Measurements from ENCODE around the gene MAP4K3.
"Not testable (repeated sequence)": the region's sequence is repeated elsewhere in the genome, so short reads cannot be mapped to it uniquely, and the experiment has no call there.

Gene MAP4K3

DNA sequence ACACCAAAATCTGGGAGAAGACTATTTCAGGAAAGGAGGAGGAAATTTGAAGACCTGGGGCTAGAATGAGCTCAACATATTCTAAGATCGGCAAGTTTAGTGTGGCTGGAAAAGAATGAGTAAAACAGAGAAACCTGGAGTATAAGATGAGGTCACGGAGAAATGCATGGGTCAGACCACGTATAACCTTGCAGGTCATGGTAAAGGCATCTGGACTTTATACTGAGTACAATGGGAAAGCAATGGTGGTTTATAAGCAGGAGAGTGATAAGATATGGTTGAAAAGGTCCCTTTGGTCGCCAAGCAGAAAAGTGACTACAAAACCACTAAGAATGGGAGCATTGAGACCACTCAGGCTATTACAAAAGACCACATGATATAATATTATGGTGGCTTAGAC, 102.1 kb downstream of the MAP4K3 start:
- Histone ChIP-seq H3K27ac (ENCODE audit: low read depth, low read length, severe bottlenecking) (no peak overlapping the region), H3K36me3 (ENCODE audit: control insufficient read depth, insufficient read depth, low read length) (peaks cover 28% of the 10 kb centered on the region), H3K4me1 (ENCODE audit: control insufficient read depth, insufficient read depth, low read length, poor library complexity, severe bottlenecking) (no peaks in the 10 kb centered on the region), H3K9me3 (ENCODE audit: control insufficient read depth, low read length) (no peaks in the 10 kb centered on the region), H3K4me3 (ENCODE audit: extremely low read depth, insufficient read depth, low read length, poor library complexity, severe bottlenecking) (no peak overlapping the region)
- WGBS, 2 experiments (ENCODE audit: insufficient coverage in 2 of 2), result 100% methylated on average over 3 of the region's 4 CpGs

GRCh38 chr2:39334529-39334928, 102.6 kb downstream of the MAP4K3 start:
- Histone ChIP-seq H3K4me3 (ENCODE audit: extremely low read depth, insufficient read depth, low read length, poor library complexity, severe bottlenecking) (no peak overlapping the region), H3K36me3 (ENCODE audit: control insufficient read depth, insufficient read depth, low read length) (peaks cover 32% of the 10 kb centered on the region)

DNA sequence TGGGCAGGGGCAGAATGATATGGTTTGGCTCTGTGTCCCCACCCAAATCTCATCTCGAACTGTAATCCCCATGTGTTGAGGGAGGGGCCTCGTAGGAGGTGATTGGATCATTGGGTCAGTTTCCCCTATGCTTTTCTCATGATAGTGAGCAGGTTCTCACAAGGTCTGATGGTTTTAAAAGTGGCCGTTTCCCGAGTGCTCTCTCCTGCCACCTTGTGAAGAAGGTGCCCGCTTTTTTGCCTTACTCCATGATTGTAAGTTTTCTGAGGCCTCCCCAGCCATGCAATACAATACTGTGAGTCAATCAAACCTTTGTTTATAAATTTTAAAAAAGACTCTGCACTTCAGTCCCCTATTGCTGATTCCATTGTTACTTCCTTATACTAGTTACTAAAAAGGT, 110.4 kb downstream of the MAP4K3 start:
- H3K4me1 ChIP-seq (ENCODE audit: control insufficient read depth, insufficient read depth, low read length, poor library complexity, severe bottlenecking), result no peaks in the 10 kb centered on the region
- peaks cover 64% of the 10 kb centered on the region for H3K36me3 ChIP-seq (ENCODE audit: control insufficient read depth, insufficient read depth, low read length)
- whole genome bisulfite sequencing, 2 experiments (ENCODE audit: insufficient coverage in 2 of 2), result 90 to 94% methylated on average over 2 of the region's 5 CpGs
- H3K9me3 ChIP-seq (ENCODE audit: control insufficient read depth, low read length), result no peaks in the 10 kb centered on the region
- no peak overlapping the region for H3K27ac ChIP-seq (ENCODE audit: low read depth, low read length, severe bottlenecking)
- no peak overlapping the region for H3K4me3 ChIP-seq (ENCODE audit: extremely low read depth, insufficient read depth, low read length, poor library complexity, severe bottlenecking)

More at GRCh38 chr2:39334529-39334928, 102.6 kb downstream of the MAP4K3 start:
- Histone ChIP-seq H3K9me3 (ENCODE audit: control insufficient read depth, low read length) (no peaks in the 10 kb centered on the region), H3K27ac (ENCODE audit: low read depth, low read length, severe bottlenecking) (no peak overlapping the region), H3K4me1 (ENCODE audit: control insufficient read depth, insufficient read depth, low read length, poor library complexity, severe bottlenecking) (no peaks in the 10 kb centered on the region)

DNA sequence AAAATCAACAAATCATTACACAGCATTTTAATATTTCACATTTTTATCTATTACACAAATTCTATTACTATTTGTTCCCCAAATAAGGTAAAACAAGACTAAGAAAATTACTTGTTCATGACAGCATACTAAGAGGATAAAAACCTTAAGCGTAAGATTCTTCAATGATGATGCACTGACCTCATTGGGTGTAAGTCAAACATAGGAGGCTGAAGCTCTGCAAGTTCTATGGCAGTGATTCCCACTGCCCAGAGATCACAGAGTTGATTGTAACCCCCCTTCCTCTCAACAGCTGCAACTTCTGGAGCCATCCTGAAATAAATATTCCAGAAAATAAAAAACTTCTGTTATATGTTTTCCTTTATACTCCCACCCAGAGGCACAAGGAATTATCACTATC, 111.1 kb downstream of the MAP4K3 start:
- no peaks in the 10 kb centered on the region for H3K4me1 ChIP-seq (ENCODE audit: control insufficient read depth, insufficient read depth, low read length, poor library complexity, severe bottlenecking)
- no peak overlapping the region for H3K4me3 ChIP-seq (ENCODE audit: extremely low read depth, insufficient read depth, low read length, poor library complexity, severe bottlenecking)
- no peaks in the 10 kb centered on the region for H3K9me3 ChIP-seq (ENCODE audit: control insufficient read depth, low read length)
- 88 to 100% methylated on average over 1 of the region's 1 CpG for WGBS, 2 experiments (ENCODE audit: insufficient coverage in 2 of 2)
- peaks cover 57% of the 10 kb centered on the region for H3K36me3 ChIP-seq (ENCODE audit: control insufficient read depth, insufficient read depth, low read length)
- H3K27ac ChIP-seq (ENCODE audit: low read depth, low read length, severe bottlenecking), result no peak overlapping the region

DNA sequence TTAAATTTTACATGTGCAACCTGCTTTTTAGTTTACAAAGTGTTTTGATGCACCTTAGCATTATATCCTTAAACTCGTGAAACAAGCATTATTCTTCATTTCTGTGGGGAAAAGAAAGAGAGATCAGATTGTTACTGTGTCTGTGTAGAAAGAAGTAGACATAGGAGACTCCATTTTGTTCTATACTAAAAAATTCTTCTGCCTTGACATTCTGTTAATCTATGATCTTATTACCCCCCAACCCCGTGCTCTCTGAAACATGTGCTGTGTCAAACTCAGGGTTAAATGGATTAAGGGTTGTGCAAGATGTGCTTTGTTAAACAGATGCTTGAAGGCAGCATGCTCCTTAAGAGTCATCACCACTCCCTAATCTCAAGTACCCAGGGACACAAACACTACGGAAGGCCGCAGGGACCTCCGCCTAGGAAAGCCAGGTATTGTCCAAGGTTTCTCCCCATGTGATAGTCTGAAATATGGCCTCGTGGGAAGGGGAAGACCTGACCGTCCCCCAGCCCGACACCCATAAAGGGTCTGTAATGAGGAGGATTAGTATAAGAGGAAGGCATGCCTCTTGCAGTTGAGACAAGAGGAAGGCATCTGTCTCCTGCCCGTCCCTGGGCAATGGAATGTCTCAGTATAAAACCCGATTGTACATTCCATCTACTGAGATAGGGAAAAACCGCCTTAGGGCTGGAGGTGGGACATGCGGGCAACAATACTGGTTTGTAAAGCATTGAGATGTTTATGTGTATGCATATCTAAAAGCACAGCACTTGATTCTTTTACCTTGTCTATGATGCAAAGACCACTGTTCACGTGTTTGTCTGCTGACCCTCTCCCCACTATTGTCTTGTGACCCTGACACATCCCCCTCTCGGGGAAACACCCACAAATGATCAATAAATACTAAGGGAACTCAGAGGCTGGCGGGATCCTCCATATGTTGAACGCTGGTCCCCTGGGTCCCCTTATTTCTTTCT, 115.7 kb downstream of the MAP4K3 start:
- not testable (repeated sequence) for H3K9me3 ChIP-seq (ENCODE audit: control insufficient read depth, low read length); H3K27ac ChIP-seq (ENCODE audit: low read depth, low read length, severe bottlenecking); H3K4me1 ChIP-seq (ENCODE audit: control insufficient read depth, insufficient read depth, low read length, poor library complexity, severe bottlenecking); H3K4me3 ChIP-seq (ENCODE audit: extremely low read depth, insufficient read depth, low read length, poor library complexity, severe bottlenecking)
- H3K36me3 ChIP-seq (ENCODE audit: control insufficient read depth, insufficient read depth, low read length), result peaks cover 28% of the 10 kb centered on the region
- WGBS, 2 experiments (ENCODE audit: insufficient coverage in 2 of 2), result no CpG with 5 or more reads among the region's 16 CpGs

DNA sequence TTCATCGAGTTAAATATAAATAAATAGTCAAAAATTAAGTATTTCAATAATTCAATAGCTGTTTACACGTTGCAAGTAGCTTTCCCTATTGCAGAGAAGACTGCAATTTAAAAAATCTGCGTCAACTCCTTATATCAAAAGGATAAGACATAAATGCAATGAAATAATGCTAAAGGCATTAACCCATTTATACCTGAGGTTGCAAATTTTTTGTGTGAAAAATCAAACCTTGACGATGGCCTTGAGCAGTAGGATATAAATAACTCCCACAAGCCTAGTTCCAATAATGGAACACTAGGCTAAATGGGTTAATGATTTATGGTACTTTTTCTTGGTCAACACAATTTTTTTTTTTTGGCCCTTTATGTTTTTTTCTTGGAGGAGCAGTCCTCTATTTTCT, 116.9 kb downstream of the MAP4K3 start:
- WGBS, 2 experiments (ENCODE audit: insufficient coverage in 2 of 2), result no CpG with 5 or more reads among the region's 4 CpGs

GRCh38 chr2:39313575-39313974, 123.5 kb downstream of the MAP4K3 start:
- Histone ChIP-seq H3K27ac (ENCODE audit: low read depth, low read length, severe bottlenecking) (no peak overlapping the region), H3K36me3 (ENCODE audit: control insufficient read depth, insufficient read depth, low read length) (peaks cover 35% of the 10 kb centered on the region), H3K4me1 (ENCODE audit: control insufficient read depth, insufficient read depth, low read length, poor library complexity, severe bottlenecking) (no peaks in the 10 kb centered on the region), H3K4me3 (ENCODE audit: extremely low read depth, insufficient read depth, low read length, poor library complexity, severe bottlenecking) (no peak overlapping the region), H3K9me3 (ENCODE audit: control insufficient read depth, low read length) (no peaks in the 10 kb centered on the region)
- 84 to 100% methylated on average over 1 to 4 of the region's 4 CpGs for WGBS, 2 experiments (ENCODE audit: insufficient coverage in 2 of 2)

More for the DNA sequence above, 116.9 kb downstream of the MAP4K3 start:
- Histone ChIP-seq H3K36me3 (ENCODE audit: control insufficient read depth, insufficient read depth, low read length) (peaks cover 20% of the 10 kb centered on the region), H3K4me3 (ENCODE audit: extremely low read depth, insufficient read depth, low read length, poor library complexity, severe bottlenecking) (no peak overlapping the region), H3K9me3 (ENCODE audit: control insufficient read depth, low read length) (no peaks in the 10 kb centered on the region), H3K4me1 (ENCODE audit: control insufficient read depth, insufficient read depth, low read length, poor library complexity, severe bottlenecking) (no peaks in the 10 kb centered on the region), H3K27ac (ENCODE audit: low read depth, low read length, severe bottlenecking) (no peak overlapping the region)

GRCh38 chr2:39311469-39311868, 125.6 kb downstream of the MAP4K3 start:
- Histone ChIP-seq H3K36me3 (ENCODE audit: control insufficient read depth, insufficient read depth, low read length) (peaks cover 43% of the 10 kb centered on the region), H3K9me3 (ENCODE audit: control insufficient read depth, low read length) (no peaks in the 10 kb centered on the region), H3K4me1 (ENCODE audit: control insufficient read depth, insufficient read depth, low read length, poor library complexity, severe bottlenecking) (no peaks in the 10 kb centered on the region), H3K27ac (ENCODE audit: low read depth, low read length, severe bottlenecking) (no peak overlapping the region), H3K4me3 (ENCODE audit: extremely low read depth, insufficient read depth, low read length, poor library complexity, severe bottlenecking) (no peak overlapping the region)
- WGBS, 2 experiments (ENCODE audit: insufficient coverage in 2 of 2), result 91 to 95% methylated on average over 2 of the region's 2 CpGs

GRCh38 chr2:39308778-39309177, 128.3 kb downstream of the MAP4K3 start:
- Histone ChIP-seq H3K27ac (ENCODE audit: low read depth, low read length, severe bottlenecking) (no peak overlapping the region), H3K36me3 (ENCODE audit: control insufficient read depth, insufficient read depth, low read length) (peaks cover 44% of the 10 kb centered on the region), H3K4me1 (ENCODE audit: control insufficient read depth, insufficient read depth, low read length, poor library complexity, severe bottlenecking) (no peaks in the 10 kb centered on the region), H3K9me3 (ENCODE audit: control insufficient read depth, low read length) (no peaks in the 10 kb centered on the region), H3K4me3 (ENCODE audit: extremely low read depth, insufficient read depth, low read length, poor library complexity, severe bottlenecking) (no peak overlapping the region)
- no CpG with 5 or more reads among the region's 1 CpG for WGBS, 2 experiments (ENCODE audit: insufficient coverage in 2 of 2)

- H3K9me3 ChIP-seq (ENCODE audit: control insufficient read depth, low read length), result no peaks in the 10 kb centered on the region
- H3K4me1 ChIP-seq (ENCODE audit: control insufficient read depth, insufficient read depth, low read length, poor library complexity, severe bottlenecking), result no peaks in the 10 kb centered on the region
- no peak overlapping the region for H3K4me3 ChIP-seq (ENCODE audit: extremely low read depth, insufficient read depth, low read length, poor library complexity, severe bottlenecking)
- WGBS, 2 experiments (ENCODE audit: insufficient coverage in 2 of 2), result 100% methylated on average over 1 of the region's 1 CpG; no CpG with 5 or more reads in 1 of the 2 experiments
- H3K27ac ChIP-seq (ENCODE audit: low read depth, low read length, severe bottlenecking), result no peak overlapping the region
- peaks cover 30% of the 10 kb centered on the region for H3K36me3 ChIP-seq (ENCODE audit: control insufficient read depth, insufficient read depth, low read length)
Observed at GRCh38 chr2:39306626-39307025, 130.5 kb downstream of the MAP4K3 start.

- WGBS, 2 experiments (ENCODE audit: insufficient coverage in 2 of 2), result 100% methylated on average over 3 to 4 of the region's 4 CpGs
- no peaks in the 10 kb centered on the region for H3K4me1 ChIP-seq (ENCODE audit: control insufficient read depth, insufficient read depth, low read length, poor library complexity, severe bottlenecking)
- H3K36me3 ChIP-seq (ENCODE audit: control insufficient read depth, insufficient read depth, low read length), result peaks cover 19% of the 10 kb centered on the region
- H3K4me3 ChIP-seq (ENCODE audit: extremely low read depth, insufficient read depth, low read length, poor library complexity, severe bottlenecking), result no peak overlapping the region
- no peak overlapping the region for H3K27ac ChIP-seq (ENCODE audit: low read depth, low read length, severe bottlenecking)
- H3K9me3 ChIP-seq (ENCODE audit: control insufficient read depth, low read length), result no peaks in the 10 kb centered on the region
Observed at GRCh38 chr2:39304729-39305128, 132.4 kb downstream of the MAP4K3 start.

Measured in mesodermal cell (in vitro differentiated cells).